ENCODE results near the gene KRT9. TPM values are rescaled to one million over a fixed set of nuclear protein-coding genes. Genes with fewer than 3 reads are reported as not detected.
A peak's percentile ranks its signal among the peaks of the same experiment; 100 is the strongest.
"Not testable (repeated sequence)": the region's sequence is repeated elsewhere in the genome, so short reads cannot be mapped to it uniquely, and the experiment has no call there.

KRT9 gene
- total RNA-seq, 1 experiment from 2014 or later: not detected

- no peak for DNase-seq
- Histone ChIP-seq H3K27me3 (ENCODE audit: control insufficient read depth, insufficient read depth, low read length) (no peaks in the 10 kb centered on the region), H3K4me3 (ENCODE audit: insufficient read depth, low read depth, low read length) (no peak overlapping the region), H3K36me3 (replicated peaks; ENCODE audit: control insufficient read depth, insufficient read depth, low read length) (no peaks in the 10 kb centered on the region)
Measured at GRCh38 chr17:41588126-41588810, 16.4 kb upstream of the KRT9 start.

DNA sequence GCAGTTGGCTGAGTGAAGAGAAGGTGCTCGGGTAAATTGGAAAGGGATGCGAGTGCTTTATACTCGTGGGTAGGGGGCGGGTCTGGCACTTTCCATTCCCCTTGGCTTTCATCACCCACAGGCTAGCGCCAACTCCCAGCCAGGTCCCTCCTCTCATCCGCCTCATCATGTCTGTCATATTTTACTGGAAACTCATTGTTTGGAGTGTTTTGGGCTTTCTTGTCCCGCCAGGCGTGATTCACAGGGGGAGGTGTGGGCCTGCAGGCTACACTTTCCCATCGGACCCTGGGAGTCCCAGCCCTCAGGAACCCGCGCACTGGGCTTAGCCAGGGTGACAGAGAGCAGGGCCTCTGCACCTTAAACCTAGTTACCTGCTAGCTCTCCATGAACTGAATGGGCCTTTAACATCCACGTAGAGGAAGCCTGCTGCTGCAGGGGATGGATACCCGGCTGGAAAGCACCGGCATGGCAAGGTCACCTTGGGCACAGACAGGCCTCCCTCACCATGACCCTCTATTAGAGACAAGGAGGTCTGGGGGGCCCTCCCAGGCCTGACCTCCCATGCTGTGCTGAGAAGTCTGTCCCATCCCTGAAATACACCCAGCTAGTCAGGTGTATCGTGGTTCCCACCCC, 15.1 kb upstream of the KRT9 start, which contains the start of gene KRT14:
TSS of gene KRT14 (minus strand) at position 33 of the 633 bp plus-strand sequence. CDS start 61 bp downstream, outside the sequence.
- Histone ChIP-seq H3K4me3 (ENCODE audit: insufficient read depth, low read depth, low read length) (no peak within 1 kb of the TSS), H3K36me3 (replicated peaks; ENCODE audit: control insufficient read depth, insufficient read depth, low read length) (no peaks in the 10 kb centered on the region), H3K27me3 (ENCODE audit: control insufficient read depth, insufficient read depth, low read length) (no peaks in the 10 kb centered on the region)
- no peak for DNase-seq

- DNase-seq: no peak
- H3K36me3 ChIP-seq (replicated peaks; ENCODE audit: control insufficient read depth, insufficient read depth, low read length): no peaks in the 10 kb centered on the region
- H3K27me3 ChIP-seq (ENCODE audit: control insufficient read depth, insufficient read depth, low read length): no peaks in the 10 kb centered on the region
- H3K4me3 ChIP-seq (ENCODE audit: insufficient read depth, low read depth, low read length): no peak overlapping the region
Measured at GRCh38 chr17:41585301-41586056, 13.6 kb upstream of the KRT9 start.

DNA sequence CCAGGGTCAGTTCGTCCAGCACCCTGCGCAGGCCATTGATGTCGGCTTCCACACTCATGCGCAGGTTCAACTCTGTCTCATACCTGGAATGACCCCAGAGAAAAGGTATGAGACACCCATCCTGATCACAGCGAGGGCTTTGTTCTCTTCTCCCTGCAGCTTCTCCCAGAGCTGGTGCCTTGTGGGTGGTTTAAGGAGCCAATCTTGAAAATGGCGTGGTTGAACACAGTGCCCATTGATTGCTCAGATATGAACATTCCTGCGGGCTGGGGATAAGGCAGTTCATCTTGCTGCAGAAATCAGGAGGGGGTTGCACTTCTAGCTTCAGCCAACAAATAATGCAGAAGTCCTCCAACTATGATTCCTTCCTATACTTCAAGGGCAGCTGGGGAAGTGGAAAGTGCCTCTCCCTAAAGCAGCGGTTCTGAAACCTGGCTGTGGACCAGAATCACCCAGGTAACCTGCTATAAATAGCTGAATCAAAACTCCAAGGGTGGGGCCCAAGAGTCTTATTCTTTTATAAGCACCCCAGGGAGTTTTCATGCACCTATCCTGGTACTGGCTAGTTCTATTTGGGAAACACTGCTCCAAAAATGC, 12.6 kb upstream of the KRT9 start:
- H3K4me3 ChIP-seq (ENCODE audit: insufficient read depth, low read depth, low read length); H3K36me3 ChIP-seq (replicated peaks; ENCODE audit: control insufficient read depth, insufficient read depth, low read length); H3K27me3 ChIP-seq (ENCODE audit: control insufficient read depth, insufficient read depth, low read length); DNase-seq: not testable (repeated sequence)

DNA sequence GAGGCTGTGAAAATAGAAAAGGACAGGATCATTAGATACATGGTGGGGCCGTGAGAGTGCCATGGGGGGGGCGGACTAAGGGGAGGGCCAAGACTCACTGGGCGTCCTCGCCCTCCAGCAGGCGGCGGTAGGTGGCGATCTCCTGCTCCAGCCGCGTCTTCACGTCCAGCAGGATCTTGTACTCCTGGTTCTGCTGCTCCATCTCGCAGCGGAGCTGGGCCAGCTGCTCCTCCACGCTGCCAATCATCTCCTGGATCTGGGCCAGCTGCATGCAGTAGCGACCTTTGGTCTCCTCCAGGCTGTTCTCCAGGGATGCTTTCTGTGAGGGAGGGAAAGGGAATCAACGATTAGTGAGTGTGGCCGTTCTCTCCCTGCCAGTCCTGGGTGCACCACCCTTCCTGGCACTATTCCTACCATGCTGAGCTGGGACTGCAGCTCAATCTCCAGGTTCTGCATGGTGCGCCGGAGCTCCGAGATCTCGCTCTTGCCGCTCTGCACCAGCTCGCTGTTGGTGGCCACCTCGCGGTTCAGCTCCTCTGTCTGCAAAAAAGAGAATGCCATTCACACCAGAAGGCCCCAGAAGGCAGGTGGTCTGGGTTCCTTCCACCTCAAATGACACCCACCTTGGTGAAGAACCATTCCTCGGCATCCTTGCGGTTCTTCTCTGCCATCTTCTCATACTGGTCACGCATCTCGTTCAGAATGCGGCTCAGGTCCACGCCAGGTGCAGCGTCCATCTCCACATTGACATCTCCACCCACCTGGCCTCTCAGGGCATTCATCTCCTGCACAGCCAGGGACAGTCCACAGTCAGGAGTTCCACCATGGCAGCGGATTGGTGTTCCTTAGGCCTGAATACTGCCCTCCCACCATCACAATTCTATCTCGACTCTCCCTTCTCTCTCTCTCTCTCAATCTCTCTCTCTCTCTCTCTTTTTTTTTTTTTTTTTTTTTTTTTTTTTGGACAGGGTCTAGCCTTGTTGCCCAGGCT, 11.6 kb upstream of the KRT9 start:
- Histone ChIP-seq H3K36me3 (replicated peaks; ENCODE audit: control insufficient read depth, insufficient read depth, low read length) (no peaks in the 10 kb centered on the region), H3K4me3 (ENCODE audit: insufficient read depth, low read depth, low read length) (no peak overlapping the region), H3K27me3 (ENCODE audit: control insufficient read depth, insufficient read depth, low read length) (no peaks in the 10 kb centered on the region; the same call in 1 of the 2 replicates)
- no peak for DNase-seq

DNA sequence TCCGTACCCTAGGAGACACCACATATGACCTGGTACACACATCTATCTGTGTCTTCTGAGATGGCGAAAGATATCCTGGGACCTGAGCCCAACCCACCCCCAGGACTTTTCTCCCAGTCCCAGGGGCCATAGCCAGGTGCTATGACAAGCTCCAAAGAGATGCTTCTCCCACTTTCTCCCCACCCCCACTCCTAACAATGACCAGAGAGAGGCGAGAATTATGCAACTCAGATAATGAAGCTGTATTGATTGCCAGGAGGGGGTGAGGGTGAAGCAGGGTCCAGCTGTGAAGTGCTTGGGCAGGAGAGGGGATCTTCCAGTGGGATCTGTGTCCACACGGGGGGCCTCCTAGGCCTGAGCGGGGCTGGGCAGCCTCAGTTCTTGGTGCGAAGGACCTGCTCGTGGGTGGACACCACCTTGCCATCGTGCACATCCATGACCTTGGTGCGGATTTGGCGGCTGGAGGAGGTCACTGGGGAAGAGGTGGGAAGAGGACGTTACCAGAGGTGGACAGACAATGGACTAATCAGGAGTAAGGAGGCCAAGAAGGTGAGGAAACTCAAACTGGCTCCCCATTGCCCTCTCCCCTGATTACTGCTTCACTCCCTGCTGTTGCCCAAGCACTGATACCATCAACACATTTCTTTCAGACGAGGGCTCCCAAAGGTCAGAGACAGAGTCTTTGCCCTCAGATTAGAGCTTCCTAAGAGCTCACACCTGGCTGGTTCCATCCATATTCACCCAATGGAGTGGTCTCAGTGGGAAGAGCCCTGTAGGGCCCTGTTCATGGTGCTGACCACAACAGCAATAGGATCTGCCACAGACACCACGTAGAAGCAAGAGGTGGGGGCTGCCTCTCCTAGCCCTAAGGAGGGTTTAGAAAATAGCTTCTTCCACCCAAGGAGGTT, 10.5 kb upstream of the KRT9 start:
- not testable (repeated sequence) for H3K4me3 ChIP-seq (ENCODE audit: insufficient read depth, low read depth, low read length)

GRCh38 chr17:41581366-41582060, 9.7 kb upstream of the KRT9 start:
- Histone ChIP-seq H3K27me3 (ENCODE audit: control insufficient read depth, insufficient read depth, low read length) (no peaks in the 10 kb centered on the region; the same call in 1 of the 2 replicates), H3K4me3 (ENCODE audit: insufficient read depth, low read depth, low read length) (no peak overlapping the region), H3K36me3 (replicated peaks; ENCODE audit: control insufficient read depth, insufficient read depth, low read length) (no peaks in the 10 kb centered on the region)
- no peak for DNase-seq

More for the DNA sequence above, 10.5 kb upstream of the KRT9 start:
- H3K36me3 ChIP-seq (replicated peaks; ENCODE audit: control insufficient read depth, insufficient read depth, low read length); H3K27me3 ChIP-seq (ENCODE audit: control insufficient read depth, insufficient read depth, low read length); DNase-seq: not testable (repeated sequence)

GRCh38 chr17:41580687-41581365, 9.0 kb upstream of the KRT9 start:
- H3K27me3 ChIP-seq (ENCODE audit: control insufficient read depth, insufficient read depth, low read length): no peaks in the 10 kb centered on the region; the same call in 1 of the 2 replicates
- H3K36me3 ChIP-seq (replicated peaks; ENCODE audit: control insufficient read depth, insufficient read depth, low read length): no peaks in the 10 kb centered on the region
- H3K4me3 ChIP-seq (ENCODE audit: insufficient read depth, low read depth, low read length): no peak overlapping the region
- DNase-seq: no peak

GRCh38 chr17:41580244-41580575, 8.4 kb upstream of the KRT9 start:
- Histone ChIP-seq H3K36me3 (replicated peaks; ENCODE audit: control insufficient read depth, insufficient read depth, low read length) (no peaks in the 10 kb centered on the region), H3K4me3 (ENCODE audit: insufficient read depth, low read depth, low read length) (no peak overlapping the region), H3K27me3 (ENCODE audit: control insufficient read depth, insufficient read depth, low read length) (no peaks in the 10 kb centered on the region; the same call in 1 of the 2 replicates)
- no peak for DNase-seq

GRCh38 chr17:41579484-41580243, 7.8 kb upstream of the KRT9 start:
- no peak overlapping the region for H3K4me3 ChIP-seq (ENCODE audit: insufficient read depth, low read depth, low read length)
- no peaks in the 10 kb centered on the region; the same call in 1 of the 2 replicates for H3K27me3 ChIP-seq (ENCODE audit: control insufficient read depth, insufficient read depth, low read length)
- peak; percentile 98 for DNase-seq
- H3K36me3 ChIP-seq (replicated peaks; ENCODE audit: control insufficient read depth, insufficient read depth, low read length): no peaks in the 10 kb centered on the region

- no peak for DNase-seq
- no peaks in the 10 kb centered on the region for H3K36me3 ChIP-seq (replicated peaks; ENCODE audit: control insufficient read depth, insufficient read depth, low read length)
- H3K4me3 ChIP-seq (ENCODE audit: insufficient read depth, low read depth, low read length): no peak overlapping the region
- no peaks in the 10 kb centered on the region; the same call in 1 of the 2 replicates for H3K27me3 ChIP-seq (ENCODE audit: control insufficient read depth, insufficient read depth, low read length)
Measured at GRCh38 chr17:41578971-41579370, 7.1 kb upstream of the KRT9 start.
